HepG2 (cell line): ENCODE measurements around the gene PPP1R1B. TPM values are rescaled to one million over a fixed set of nuclear protein-coding genes. Genes with fewer than 3 reads are reported as not detected.
A peak's percentile ranks its signal among the peaks of the same experiment; 100 is the strongest.

Source experiments
- ATAC-seq: fragments of 200-7000 bp; cut with Tn5 transposase; 3 replicates; pipeline ENCODE4 v1.9.1; 2020; ENCODE audit warnings: mild to moderate bottlenecking, moderate library complexity
- BruUV-seq: library from RNA; stranded (reverse); fragments of 400-500 nt; replicated peaks from 2 replicates; lab custom pipeline; 2021; lab: Mats Ljungman, UMichigan
- CTCF ChIA-PET: fragments of 300-600 bp; formaldehyde crosslinking; extraction: SDS; loops from one replicate; lab custom pipeline; 2021; ENCODE audit warnings: low total read pairs, inconsistent platforms, low intra/inter-chr PET ratio; lab: Yijun Ruan, JAX
- POLR2A ChIA-PET: fragments of 350-600 bp; sonication (Branson Sonifier 250); formaldehyde crosslinking; loops from one replicate; lab custom pipeline; 2020; ENCODE audit warnings: antibody characterized with exemption, inconsistent platforms; lab: Yijun Ruan, JAX
- DNase-seq: peaks from one replicate; pipeline ENCODE4 v3.0.0-alpha.2; 2015; ENCODE audit warnings: low spot score
- FAIRE-seq: peaks from 3 replicates; lab custom pipeline; 2011; peaks lifted over from hg19 to GRCh38; lab: Jason Lieb, UNC
- H2AFZ ChIP-seq: one replicate; pipeline ENCODE4 v1.6.1; 2011; ENCODE audit warnings: low read length, inconsistent platforms
- H3K27ac ChIP-seq: fragments of 300-600 bp; 3 replicates; pipeline ENCODE4 v1.8.0; 2011; ENCODE audit warnings: mixed run types, mild to moderate bottlenecking, mixed read lengths, low read length, inconsistent platforms; ENCODE audit not compliant: insufficient read depth; ENCODE audit errors: extremely low read length
- H3K27me3 ChIP-seq, 2 experiments: fragments of 200-600 bp in 1 of 2; 2 replicates in 1 of 2; 3 replicates in 1 of 2; pipeline versions ENCODE4 v1.6.0 to v1.8.0; 2011; ENCODE audit warnings: low read length in 2 of 2, mild to moderate bottlenecking in 2 of 2, moderate library complexity in 2 of 2, inconsistent platforms in 1 of 2; ENCODE audit not compliant: insufficient read depth in 2 of 2, control insufficient read depth in 1 of 2
- H3K36me3 ChIP-seq, 2 experiments: fragments of 200-600 bp in 1 of 2; replicated peaks in 1 of 2; 2 replicates in 1 of 2; 3 replicates in 1 of 2; pipeline versions ENCODE4 v1.5.1 to v1.8.0; 2011; ENCODE audit warnings: low read length in 2 of 2, inconsistent platforms in 1 of 2; ENCODE audit not compliant: insufficient read depth in 2 of 2, control insufficient read depth in 1 of 2
- H3K4me1 ChIP-seq: 2 replicates; pipeline ENCODE4 v1.5.1; 2012; ENCODE audit warnings: low read length, inconsistent platforms; ENCODE audit not compliant: insufficient read depth
- H3K4me2 ChIP-seq: 2 replicates; pipeline ENCODE4 v1.6.0; 2011; ENCODE audit warnings: low read depth, low read length, inconsistent platforms
- H3K4me3 ChIP-seq, 3 experiments: fragments of 200-600 bp in 1 of 3; sonication (generic), shearing (Covaris generic) in 1 of 3; replicated peaks in 1 of 3; 2 replicates each; pipeline ENCODE4 v1.5.1; 2011 to 2016; ENCODE audit warnings: low read length in 3 of 3, inconsistent platforms in 2 of 3, low read depth in 2 of 3, mild to moderate bottlenecking in 2 of 3, control low read depth in 1 of 3, mixed read lengths in 1 of 3; ENCODE audit not compliant: insufficient read depth in 1 of 3
- H3K79me2 ChIP-seq: one replicate; pipeline ENCODE4 v1.6.1; 2011; ENCODE audit warnings: low read length, inconsistent platforms; ENCODE audit not compliant: insufficient read depth
- H3K9ac ChIP-seq: 2 replicates; pipeline ENCODE4 v1.6.0; 2011; ENCODE audit warnings: mild to moderate bottlenecking, low read depth, low read length, inconsistent platforms; ENCODE audit not compliant: insufficient read depth
- H3K9me3 ChIP-seq: 2 replicates; pipeline ENCODE4 v1.5.1; 2012; ENCODE audit warnings: mild to moderate bottlenecking, low read length
- H4K20me1 ChIP-seq: 2 replicates; pipeline ENCODE4 v1.6.0; 2011; ENCODE audit warnings: inconsistent platforms, mild to moderate bottlenecking, low read length, moderate library complexity; ENCODE audit not compliant: insufficient read depth
- DPF2 ChIP-seq: sonication (generic); formaldehyde crosslinking; IDR thresholded peaks from 2 replicates; pipeline ENCODE4 v1.4.0; 2020; ENCODE audit warnings: mild to moderate bottlenecking, low read depth, missing genetic modification reagents, borderline replicate concordance
- KLF16 ChIP-seq, 2 experiments: sonication (generic) in 1 of 2; formaldehyde crosslinking in 1 of 2; IDR thresholded peaks; 2 replicates each; pipeline versions ENCODE4 v1.6.1 to v1.8.0; 2016 to 2023; ENCODE audit warnings: missing genetic modification reagents in 2 of 2, missing compliant biosample characterization in 1 of 2
- MED1 ChIP-seq: sonication (generic); formaldehyde crosslinking; IDR thresholded peaks from 2 replicates; pipeline ENCODE4 v1.4.0; 2020; ENCODE audit warnings: missing genetic modification reagents
- MXD4 ChIP-seq: IDR thresholded peaks from 2 replicates; pipeline ENCODE4 v1.6.1; 2016; ENCODE audit warnings: mild to moderate bottlenecking, missing biosample characterization, missing genetic modification reagents
- POGZ ChIP-seq: sonication (generic); formaldehyde crosslinking; IDR thresholded peaks from 2 replicates; pipeline ENCODE4 v1.4.0; 2020; ENCODE audit warnings: mild to moderate bottlenecking, missing genetic modification reagents
- SAP130 ChIP-seq: IDR thresholded peaks from 2 replicates; pipeline ENCODE4 v1.6.1; 2016; ENCODE audit warnings: low read depth
- SNAPC2 ChIP-seq: sonication (generic); formaldehyde crosslinking; IDR thresholded peaks from 2 replicates; pipeline ENCODE4 v1.8.1; 2022; ENCODE audit warnings: mild to moderate bottlenecking, missing genetic modification reagents
- TBL1XR1 ChIP-seq: fragments of 150-350 bp; IDR thresholded peaks from 2 replicates; pipeline ENCODE4 v1.6.1; 2014; ENCODE audit warnings: borderline replicate concordance, low read length; ENCODE audit not compliant: partially characterized antibody
- ZNF44 ChIP-seq: sonication (generic); formaldehyde crosslinking; IDR thresholded peaks from 2 replicates; pipeline ENCODE4 v1.5.1; 2020; ENCODE audit warnings: mild to moderate bottlenecking, missing genetic modification reagents
- ZNF546 ChIP-seq: sonication (generic); formaldehyde crosslinking; conservative IDR thresholded peaks from 2 replicates; pipeline ENCODE4 v1.8.1; 2023; ENCODE audit warnings: mild to moderate bottlenecking, missing genetic modification reagents
- ZNF567 ChIP-seq: sonication (generic); formaldehyde crosslinking; IDR thresholded peaks from 2 replicates; pipeline ENCODE4 v1.8.1; 2023; ENCODE audit warnings: mild to moderate bottlenecking, missing genetic modification reagents, borderline replicate concordance
- ZNF616 ChIP-seq: sonication (generic); formaldehyde crosslinking; IDR thresholded peaks from 2 replicates; pipeline ENCODE4 v1.5.0; 2020; ENCODE audit warnings: low read depth, mild to moderate bottlenecking, missing genetic modification reagents
- ZNF713 ChIP-seq: sonication (generic); formaldehyde crosslinking; IDR thresholded peaks from 2 replicates; pipeline ENCODE4 v1.4.0; 2020; ENCODE audit warnings: mild to moderate bottlenecking, missing genetic modification reagents
- WGBS: methylation state at CpG from one replicate; pipeline ENCODE4 v1.1.6; 2017; ENCODE audit warnings: low lambda C conversion rate; 5-methylcytosine and 5-hydroxymethylcytosine counted together
- in situ Hi-C: cut with HindIII; loops from 2 replicates; pipeline ENCODE4 v1.10.0; 2017; ENCODE audit warnings: low pct_unique_long_range_greater_than_20kb; ENCODE audit not compliant: extremely low pct_ligation_motif_present
- intact Hi-C: fragments of 100-400 bp; cut with micrococcal nuclease; formaldehyde crosslinking; loops from one replicate; pipeline ENCODE4 v1.10.0; 2022; ENCODE audit not compliant: unreplicated experiment
- polyA plus RNA-seq, 8 experiments: library from polyadenylated mRNA; depleted of rRNA in 3 of 8; stranded (reverse) in 7 of 8; unstranded in 1 of 8; fragments of >200 nt; fragmentation: Illumina TruSeq in 4 of 8; extraction: Trizol in 4 of 8; gene quantifications; 2 replicates each; pipeline versions ENCODE4 v1.2.1 to v1.2.3, GENCODE V29; 2011 to 2016; ENCODE audit warnings: low read depth in 4 of 8, missing spikeins in 1 of 8, mixed read lengths in 1 of 8; ENCODE audit not compliant: insufficient read depth in 1 of 8
- total RNA-seq, 5 experiments: library from RNA; depleted of rRNA; stranded (reverse); fragments of >200 nt; fragmentation: Illumina TruSeq; extraction: Trizol; gene quantifications; 2 replicates each; pipeline ENCODE4 v1.2.3, GENCODE V29; 2016; ENCODE audit warnings: low read depth in 1 of 5
- TF ChIP-seq, protein P1 (sequence below): sonication (generic); formaldehyde crosslinking; IDR thresholded peaks from 2 replicates; pipeline ENCODE4; 2020; ENCODE audit warnings: missing genetic modification reagents, mild to moderate bottlenecking, borderline replicate concordance
- TF ChIP-seq, protein P2 (sequence below): sonication (generic); formaldehyde crosslinking; IDR thresholded peaks from 2 replicates; pipeline ENCODE4 v1.9.0; 2021; ENCODE audit warnings: missing genetic modification reagents, borderline replicate concordance

Gene PPP1R1B
- total and polyA plus RNA-seq, 2 of the 13 experiments (the other 11 are each of a cell fraction or from before 2014, with no cell fraction given), result 0.08 TPM; not detected in 1

DNA sequence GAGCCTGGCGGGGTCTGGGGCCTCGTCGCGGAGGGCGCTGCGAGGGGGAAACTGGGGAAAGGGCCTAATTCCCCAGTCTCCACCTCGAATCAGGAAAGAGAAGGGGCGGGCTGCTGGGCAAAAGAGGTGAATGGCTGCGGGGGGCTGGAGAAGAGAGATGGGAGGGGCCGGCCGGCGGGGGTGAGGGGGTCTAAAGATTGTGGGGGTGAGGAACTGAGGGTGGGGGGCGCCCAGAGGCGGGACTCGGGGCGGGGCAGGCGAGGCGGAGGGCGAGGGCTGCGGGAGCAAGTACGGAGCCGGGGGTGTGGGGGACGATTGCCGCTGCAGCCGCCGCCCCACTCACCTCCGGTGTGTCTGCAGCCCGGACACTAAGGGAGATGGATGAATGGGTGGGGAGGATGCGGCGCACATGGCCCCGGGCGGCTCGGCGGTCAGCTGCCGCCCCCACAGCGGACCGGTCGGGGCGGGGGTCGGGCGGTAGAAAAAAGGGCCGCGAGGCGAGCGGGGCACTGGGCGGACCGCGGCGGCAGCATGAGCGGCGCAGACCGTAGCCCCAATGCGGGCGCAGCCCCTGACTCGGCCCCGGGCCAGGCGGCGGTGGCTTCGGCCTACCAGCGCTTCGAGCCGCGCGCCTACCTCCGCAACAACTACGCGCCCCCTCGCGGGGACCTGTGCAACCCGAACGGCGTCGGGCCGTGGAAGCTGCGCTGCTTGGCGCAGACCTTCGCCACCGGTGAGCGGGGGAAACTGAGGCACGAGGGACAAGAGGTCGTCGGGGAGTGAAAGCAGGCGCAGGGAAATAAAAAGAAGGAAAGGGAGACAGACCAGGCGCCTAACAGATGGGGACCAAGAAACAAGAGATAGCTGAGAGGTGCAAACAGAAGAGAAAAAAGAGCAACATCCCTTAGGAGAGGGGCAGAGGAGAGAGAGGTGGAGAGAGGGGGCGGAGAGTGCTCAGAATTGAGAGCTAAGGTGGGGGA lies 41.5 kb downstream of the PPP1R1B start, which contains the start of gene PNMT:
TSS of gene PNMT (plus strand) at position 509 of the 980 bp plus-strand sequence. CDS start at position 532, 23 bp downstream.
- H3K27me3 ChIP-seq, result peaks cover 11 to 51% of the 10 kb centered on the region in 2 experiments
- H3K4me1 ChIP-seq, result peaks cover 77% of the 10 kb centered on the region
- DNase-seq (peak; percentile 56), FAIRE-seq (peak; percentile 37), ATAC-seq (peak; percentile 39)
- no peaks in the 10 kb centered on the region for H4K20me1 ChIP-seq
- peak within 1 kb of the TSS; percentile 60 for H3K9ac ChIP-seq
- no peaks in the 10 kb centered on the region for H3K9me3 ChIP-seq
- H3K79me2 ChIP-seq, result no peaks in the 10 kb centered on the region
- H3K4me2 ChIP-seq, result peak within 1 kb of the TSS; percentile 81
- no TSS peak for BruUV-seq
- CTCF ChIA-PET, result interaction anchor here (1.0 to 8.5 kb wide), 5 partner anchors 15 to 86 kb away, joined by 3 to 136 read pairs (median 5); partner anchors contain the start of gene MIEN1
- no peaks in the 10 kb centered on the region for H3K36me3 ChIP-seq
- no peak within 1 kb of the TSS for H2AFZ ChIP-seq
- in situ Hi-C loops (no loop called here), intact Hi-C loops (loop anchor here (2.0 kb wide), 1 partner anchor 45 kb away; no protein-coding TSS in a partner anchor)
- no peak within 1 kb of the TSS for H3K27ac ChIP-seq
- WGBS, result 5% methylated on average over 83 of the region's 85 CpGs
- H3K4me3 ChIP-seq, result peak within 1 kb of the TSS; percentile 24 to 66 (median 46); a peak in 5 of 6 replicates
- POLR2A ChIA-PET, result interaction anchor here (0.7 to 4.1 kb wide), 5 partner anchors 14 to 71 kb away, joined by 3 to 25 read pairs (median 6); partner anchors contain the start of gene PGAP3
- TF ChIP-seq SNAPC2, result no peak
- TF ChIP-seq, protein P1, sequence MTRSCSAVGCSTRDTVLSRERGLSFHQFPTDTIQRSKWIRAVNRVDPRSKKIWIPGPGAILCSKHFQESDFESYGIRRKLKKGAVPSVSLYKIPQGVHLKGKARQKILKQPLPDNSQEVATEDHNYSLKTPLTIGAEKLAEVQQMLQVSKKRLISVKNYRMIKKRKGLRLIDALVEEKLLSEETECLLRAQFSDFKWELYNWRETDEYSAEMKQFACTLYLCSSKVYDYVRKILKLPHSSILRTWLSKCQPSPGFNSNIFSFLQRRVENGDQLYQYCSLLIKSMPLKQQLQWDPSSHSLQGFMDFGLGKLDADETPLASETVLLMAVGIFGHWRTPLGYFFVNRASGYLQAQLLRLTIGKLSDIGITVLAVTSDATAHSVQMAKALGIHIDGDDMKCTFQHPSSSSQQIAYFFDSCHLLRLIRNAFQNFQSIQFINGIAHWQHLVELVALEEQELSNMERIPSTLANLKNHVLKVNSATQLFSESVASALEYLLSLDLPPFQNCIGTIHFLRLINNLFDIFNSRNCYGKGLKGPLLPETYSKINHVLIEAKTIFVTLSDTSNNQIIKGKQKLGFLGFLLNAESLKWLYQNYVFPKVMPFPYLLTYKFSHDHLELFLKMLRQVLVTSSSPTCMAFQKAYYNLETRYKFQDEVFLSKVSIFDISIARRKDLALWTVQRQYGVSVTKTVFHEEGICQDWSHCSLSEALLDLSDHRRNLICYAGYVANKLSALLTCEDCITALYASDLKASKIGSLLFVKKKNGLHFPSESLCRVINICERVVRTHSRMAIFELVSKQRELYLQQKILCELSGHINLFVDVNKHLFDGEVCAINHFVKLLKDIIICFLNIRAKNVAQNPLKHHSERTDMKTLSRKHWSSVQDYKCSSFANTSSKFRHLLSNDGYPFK (CRISPR knock-in tag), result no peak
- peak; percentile 85; the same call in 1 of the 2 replicates for TF ChIP-seq ZNF713 (CRISPR knock-in tag)
- TF ChIP-seq ZNF44 (CRISPR knock-in tag), result 0 out of 2 replicates have a peak, but pooled peaks have one; percentile 25
- TF ChIP-seq DPF2 (CRISPR knock-in tag), result no peak
- TF ChIP-seq, protein P2, sequence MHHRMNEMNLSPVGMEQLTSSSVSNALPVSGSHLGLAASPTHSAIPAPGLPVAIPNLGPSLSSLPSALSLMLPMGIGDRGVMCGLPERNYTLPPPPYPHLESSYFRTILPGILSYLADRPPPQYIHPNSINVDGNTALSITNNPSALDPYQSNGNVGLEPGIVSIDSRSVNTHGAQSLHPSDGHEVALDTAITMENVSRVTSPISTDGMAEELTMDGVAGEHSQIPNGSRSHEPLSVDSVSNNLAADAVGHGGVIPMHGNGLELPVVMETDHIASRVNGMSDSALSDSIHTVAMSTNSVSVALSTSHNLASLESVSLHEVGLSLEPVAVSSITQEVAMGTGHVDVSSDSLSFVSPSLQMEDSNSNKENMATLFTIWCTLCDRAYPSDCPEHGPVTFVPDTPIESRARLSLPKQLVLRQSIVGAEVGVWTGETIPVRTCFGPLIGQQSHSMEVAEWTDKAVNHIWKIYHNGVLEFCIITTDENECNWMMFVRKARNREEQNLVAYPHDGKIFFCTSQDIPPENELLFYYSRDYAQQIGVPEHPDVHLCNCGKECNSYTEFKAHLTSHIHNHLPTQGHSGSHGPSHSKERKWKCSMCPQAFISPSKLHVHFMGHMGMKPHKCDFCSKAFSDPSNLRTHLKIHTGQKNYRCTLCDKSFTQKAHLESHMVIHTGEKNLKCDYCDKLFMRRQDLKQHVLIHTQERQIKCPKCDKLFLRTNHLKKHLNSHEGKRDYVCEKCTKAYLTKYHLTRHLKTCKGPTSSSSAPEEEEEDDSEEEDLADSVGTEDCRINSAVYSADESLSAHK (CRISPR knock-in tag), result no peak
- peak; percentile 76 for TF ChIP-seq SAP130
- no peak for TF ChIP-seq ZNF616 (CRISPR knock-in tag)
- TF ChIP-seq KLF16 (CRISPR knock-in tag; IDR thresholded peaks at IDR 0.05), result peak in 1 of 2 experiments; percentile 80; a peak in 1 of 4 replicates
- TF ChIP-seq ZNF567 (CRISPR knock-in tag), result peak; percentile 66; the same call in 1 of the 2 replicates
- TF ChIP-seq TBL1XR1, result no peak
- TF ChIP-seq ZNF546 (CRISPR knock-in tag), result peak; percentile 83; the same call in 1 of the 2 replicates
- TF ChIP-seq MXD4 (CRISPR knock-in tag), result peak; percentile 69; the same call in 1 of the 2 replicates
- TF ChIP-seq MED1 (CRISPR knock-in tag), result 0 out of 2 replicates have a peak, but pooled peaks have one; percentile 42
- TF ChIP-seq POGZ (CRISPR knock-in tag), result no peak
